Occipital lobe (tissue), 2 donors: ENCODE measurements around the gene PCSK1N. TPM values are rescaled to one million over a fixed set of nuclear protein-coding genes. Genes with fewer than 3 reads are reported as not detected.
"Not testable (repeated sequence)": the region's sequence is repeated elsewhere in the genome, so short reads cannot be mapped to it uniquely, and the experiment has no call there.

Experiments
- DNase-seq: peaks from one replicate; lab custom pipeline; 2025; lab: John Stamatoyannopoulos, UW
- total RNA-seq: library from RNA; depleted of rRNA; stranded (reverse); fragments of >200 nt; gene quantifications from one replicate; pipeline ENCODE4 v1.2.3, GENCODE V29; 2014

PCSK1N gene, protein sequence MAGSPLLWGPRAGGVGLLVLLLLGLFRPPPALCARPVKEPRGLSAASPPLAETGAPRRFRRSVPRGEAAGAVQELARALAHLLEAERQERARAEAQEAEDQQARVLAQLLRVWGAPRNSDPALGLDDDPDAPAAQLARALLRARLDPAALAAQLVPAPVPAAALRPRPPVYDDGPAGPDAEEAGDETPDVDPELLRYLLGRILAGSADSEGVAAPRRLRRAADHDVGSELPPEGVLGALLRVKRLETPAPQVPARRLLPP
- total RNA-seq, result 48.7 TPM

DNA sequence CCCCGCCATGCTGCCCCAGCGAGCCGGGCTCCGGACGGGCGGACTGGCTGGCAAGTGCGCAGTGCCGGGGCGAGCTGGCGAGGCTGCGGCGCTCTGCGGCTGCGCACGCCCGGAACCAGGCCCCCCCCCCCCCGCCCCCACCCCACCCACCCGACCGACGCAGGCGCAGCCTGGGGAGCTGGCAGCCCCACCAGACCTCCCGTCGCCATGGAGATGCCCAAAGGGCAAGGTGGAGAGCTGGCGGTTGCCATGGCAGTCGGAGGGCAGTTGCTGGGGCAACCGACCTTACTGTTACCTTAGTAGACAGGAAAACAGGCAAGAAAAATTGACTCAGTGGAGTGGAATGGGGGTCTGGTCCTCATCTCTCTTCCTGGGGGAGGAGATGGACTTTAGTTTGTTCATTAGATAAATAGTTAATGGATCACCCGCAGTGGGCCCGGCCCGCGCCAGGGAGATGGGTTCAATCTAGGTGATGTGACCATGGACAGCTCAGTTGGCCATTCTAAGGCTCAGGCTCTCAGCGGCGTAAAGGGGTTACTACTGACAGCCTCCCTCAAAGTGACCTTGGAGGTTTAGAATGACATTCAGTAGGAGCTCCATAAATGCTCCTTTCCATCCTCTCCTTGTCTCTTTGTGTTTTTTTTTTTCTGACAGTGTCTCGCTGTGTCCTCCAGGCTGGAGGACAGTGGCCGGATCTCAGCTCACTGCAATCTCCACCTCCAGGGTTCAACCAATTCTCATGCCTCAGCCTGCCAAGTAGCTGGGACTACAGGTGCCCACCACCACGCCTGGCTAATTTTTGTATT, at the start of gene PCSK1N:
TSS of gene PCSK1N (minus strand) at position 87 of the 806 bp plus-strand sequence. CDS start at position 9, 78 bp downstream.
- no peak for DNase-seq

DNA sequence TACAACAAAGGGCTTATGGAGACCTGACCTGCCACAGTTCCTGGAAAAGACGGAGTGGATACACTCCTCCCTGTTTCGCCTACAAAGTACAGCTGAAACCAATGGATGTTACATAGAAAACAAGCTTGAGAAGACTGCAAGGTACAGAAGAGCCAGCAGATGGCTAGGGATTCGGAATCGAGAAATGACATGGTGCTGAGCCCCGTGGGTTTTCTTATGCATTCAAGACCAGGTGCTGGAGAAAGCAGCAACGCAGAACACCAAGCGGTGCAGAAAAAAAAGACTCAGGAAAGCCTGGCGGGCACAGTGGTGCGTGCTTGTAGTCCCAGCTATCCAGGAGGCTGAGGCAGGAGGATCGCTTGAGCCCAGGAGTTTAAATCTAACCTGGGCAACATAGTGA, 48.3 kb upstream of the PCSK1N start:
- no peak for DNase-seq

DNA sequence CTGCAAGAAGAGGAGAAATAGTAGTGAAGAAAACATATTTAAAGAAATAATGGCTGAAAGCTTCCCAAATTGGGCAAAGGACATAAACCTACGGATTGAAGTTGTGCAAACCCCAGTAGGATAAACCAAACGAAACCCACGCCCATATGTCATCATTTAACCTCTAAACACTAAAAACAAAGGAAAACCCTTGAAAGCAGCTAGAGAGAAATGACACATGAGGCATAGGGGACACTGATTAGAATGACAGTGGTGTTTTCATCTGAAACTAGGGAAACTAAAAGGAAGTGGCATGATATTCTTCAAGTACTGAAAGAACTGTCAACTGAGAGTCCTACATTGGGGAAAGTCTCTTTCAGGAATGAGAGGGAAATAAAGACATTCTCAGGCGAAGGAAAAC, 41.5 kb upstream of the PCSK1N start:
- not testable (repeated sequence) for DNase-seq

DNA sequence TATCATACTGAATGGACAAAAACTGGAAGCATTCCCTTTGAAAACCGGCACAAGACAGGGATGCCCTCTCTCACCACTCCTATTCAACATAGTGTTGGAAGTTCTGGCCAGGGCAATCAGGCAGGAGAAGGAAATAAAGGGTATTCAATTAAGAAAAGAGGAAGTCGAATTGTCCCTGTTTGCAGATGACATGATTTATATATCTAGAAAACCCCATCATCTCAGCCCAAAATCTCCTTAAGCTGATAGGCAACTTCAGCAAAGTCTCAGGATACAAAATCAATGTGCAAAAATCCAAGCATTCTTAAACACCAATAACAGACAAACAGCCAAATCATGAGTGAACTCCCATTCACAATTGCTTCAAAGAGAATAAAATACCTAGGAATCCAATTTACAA, 36.6 kb upstream of the PCSK1N start:
- not testable (repeated sequence) for DNase-seq

- DNase-seq, result no peak
Observed at GRCh38 chrX:48864210-48864609, 28.8 kb upstream of the PCSK1N start.

GRCh38 chrX:48854898-48855297, 19.5 kb upstream of the PCSK1N start:
- DNase-seq, result no peak

DNA sequence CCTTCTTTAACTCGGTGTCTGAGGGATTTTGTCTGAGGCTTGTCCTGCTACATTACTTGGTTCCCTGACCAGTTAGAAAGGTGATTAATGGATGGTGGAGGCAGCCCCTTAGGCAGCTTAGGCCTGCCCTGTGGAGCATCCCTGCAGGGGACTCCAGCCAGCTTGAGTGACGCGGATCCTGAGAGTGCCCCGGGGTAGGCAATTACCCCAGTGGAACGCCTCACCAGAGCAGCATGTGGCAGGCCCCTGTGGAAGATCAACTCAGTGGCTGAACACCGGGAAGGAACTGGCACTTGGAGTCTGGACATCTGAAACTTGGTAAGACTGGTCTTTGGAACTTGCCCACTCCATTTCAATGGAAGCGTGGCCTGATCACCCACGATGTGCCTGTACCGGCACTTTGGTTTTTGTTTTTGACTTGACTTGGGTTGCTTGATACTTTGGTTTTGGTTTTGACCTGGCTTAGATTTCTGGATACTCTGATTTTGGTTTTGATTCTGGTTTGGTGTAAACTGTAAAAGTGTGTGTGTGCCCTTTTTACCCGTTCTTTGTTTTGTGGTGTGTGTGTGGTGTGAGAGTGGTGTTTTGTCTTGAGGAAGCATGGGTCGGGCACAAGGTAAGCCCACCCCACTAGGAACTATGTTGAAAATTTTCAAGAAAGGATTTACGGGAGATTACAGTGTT, 18.9 kb upstream of the PCSK1N start:
- DNase-seq, result not testable (repeated sequence)

DNA sequence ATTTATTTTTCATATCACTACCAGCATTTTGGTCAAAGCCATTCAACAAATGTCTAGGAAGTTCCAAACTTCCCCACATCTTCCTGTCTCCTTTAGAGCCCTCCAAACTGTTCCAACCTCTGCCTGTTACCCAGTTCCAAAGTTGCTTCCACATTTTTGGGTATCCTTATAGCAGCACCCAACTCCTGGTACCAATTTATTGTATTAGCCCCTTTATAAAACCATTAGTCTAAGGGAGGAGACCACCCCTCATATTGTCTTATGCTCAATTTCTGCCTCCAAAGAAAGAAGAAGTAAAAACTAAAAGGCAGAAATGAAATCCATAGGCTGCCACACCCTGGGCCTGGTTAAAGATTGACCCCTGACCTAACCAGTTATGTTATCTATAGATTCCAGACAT, 18.1 kb upstream of the PCSK1N start:
- DNase-seq, result not testable (repeated sequence)

GRCh38 chrX:48852857-48853256, 17.4 kb upstream of the PCSK1N start:
- DNase-seq, result no peak

- DNase-seq, result no peak
Observed at GRCh38 chrX:48848847-48849246, 13.4 kb upstream of the PCSK1N start.

- no peak for DNase-seq
Observed at GRCh38 chrX:48839686-48840085, 4.3 kb upstream of the PCSK1N start.

DNA sequence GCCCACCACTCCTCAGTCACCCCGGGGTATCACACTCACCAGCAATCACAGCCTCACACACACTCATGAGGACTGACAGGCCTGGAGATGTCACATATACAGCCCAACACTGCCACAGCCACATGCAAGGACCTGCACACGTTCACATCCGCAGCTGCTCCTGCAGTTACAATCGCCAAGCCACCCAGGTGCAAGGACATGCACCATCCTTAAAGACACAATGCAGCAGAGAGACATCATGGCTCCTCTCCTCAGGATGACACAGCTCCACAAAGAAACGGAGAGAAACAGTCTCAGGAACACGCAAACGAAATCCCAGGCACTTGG, 1.1 kb downstream of the PCSK1N start:
- DNase-seq, result no peak

GRCh38 chrX:48833542-48834138, 1.8 kb downstream of the PCSK1N start:
- DNase-seq, result no peak

DNA sequence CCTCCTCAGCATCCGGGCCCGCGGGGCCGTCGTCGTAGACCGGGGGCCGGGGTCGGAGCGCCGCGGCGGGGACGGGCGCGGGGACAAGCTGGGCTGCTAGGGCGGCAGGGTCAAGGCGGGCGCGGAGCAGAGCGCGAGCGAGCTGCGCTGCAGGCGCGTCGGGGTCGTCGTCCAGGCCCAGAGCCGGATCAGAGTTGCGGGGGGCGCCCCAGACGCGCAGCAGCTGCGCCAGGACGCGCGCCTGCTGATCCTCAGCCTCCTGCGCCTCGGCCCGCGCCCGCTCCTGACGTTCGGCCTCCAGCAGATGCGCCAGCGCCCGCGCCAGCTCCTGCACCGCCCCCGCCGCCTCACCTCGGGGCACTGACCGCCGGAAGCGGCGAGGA, 3.5 kb downstream of the PCSK1N start:
- DNase-seq, result no peak

GRCh38 chrX:48831136-48831908, 4.1 kb downstream of the PCSK1N start:
- DNase-seq, result no peak

GRCh38 chrX:48829016-48829735, 6.2 kb downstream of the PCSK1N start:
- DNase-seq, result no peak

GRCh38 chrX:48827654-48827968, 7.8 kb downstream of the PCSK1N start:
- DNase-seq, result no peak

GRCh38 chrX:48826876-48827653, 8.3 kb downstream of the PCSK1N start:
- no peak for DNase-seq

- DNase-seq, result no peak
Observed at GRCh38 chrX:48826135-48826875, 9.1 kb downstream of the PCSK1N start, which contains the start of gene ERAS. Gene ERAS (plus strand): TSS chrX:48826513. CDS start chrX:48829124, 2,611 bp downstream.
